ENCODE measurements around the gene ASTN1. TPM values are rescaled to one million over a fixed set of nuclear protein-coding genes. Genes with fewer than 3 reads are reported as not detected.

ASTN1 gene
- total and polyA plus RNA-seq, 2 of the 4 experiments (the other 2 are of a cell fraction), result under 0.01 to 0.07 TPM

- in situ Hi-C loops (cut with MboI; ENCODE audit: low sequenced_read_pairs) (no loop called here), intact Hi-C loops (cut with micrococcal nuclease) (loop anchor here (10.0 kb wide), 1 partner anchor 1381 kb away; no protein-coding TSS in a partner anchor), dilution Hi-C loops (cut with HindIII; ENCODE audit: low sequenced_read_pairs, unreplicated experiment) (no loop called here)
- no peak overlapping the region for H4K91ac ChIP-seq (ENCODE audit: insufficient read depth, low read depth, low read length)
- no peaks in the 10 kb centered on the region for H3K27me3 ChIP-seq (ENCODE audit: control insufficient read depth, insufficient read depth, low read length)
- no peak overlapping the region for H4K5ac ChIP-seq (ENCODE audit: low read depth, low read length)
- H2BK5ac ChIP-seq (ENCODE audit: low read depth, low read length, poor library complexity, severe bottlenecking), result no peak overlapping the region
- WGBS, 2 experiments (ENCODE audit: extremely low coverage in 2 of 2, insufficient read length in 1 of 2), result 20% methylated on average over 1 of the region's 7 CpGs; no CpG with 5 or more reads in 1 of the 2 experiments
- no peaks in the 10 kb centered on the region for H3K36me3 ChIP-seq (ENCODE audit: control insufficient read depth, insufficient read depth, low read length)
- CTCF ChIA-PET, result no interaction called here
- H3K79me1 ChIP-seq (ENCODE audit: low read depth in 1 of 2, low read length in 2 of 2), result no peaks in the 10 kb centered on the region
- no peak overlapping the region for H3K56ac ChIP-seq (ENCODE audit: extremely low read depth, insufficient read depth, low read length)
- H3K4ac ChIP-seq (ENCODE audit: low read depth, low read length), result no peak overlapping the region
- no peak overlapping the region for H2BK120ac ChIP-seq (ENCODE audit: low read depth, low read length)
- H3K4me3 ChIP-seq (ENCODE audit: insufficient read depth, low read depth, low read length), result no peak overlapping the region
- no peak overlapping the region for H2AK9ac ChIP-seq (replicated peaks; ENCODE audit: low read depth, low read length, poor library complexity)
- no peak for ATAC-seq (ENCODE audit: low read depth)
- no peak overlapping the region for H3K4me2 ChIP-seq (ENCODE audit: low read depth, low read length)
- no peak for DNase-seq
- no peak overlapping the region for H3K23ac ChIP-seq (ENCODE audit: low read depth, low read length)
- no peak overlapping the region for H2BK20ac ChIP-seq (ENCODE audit: low read depth, low read length)
- H2BK15ac ChIP-seq (ENCODE audit: low read depth, low read length), result no peak overlapping the region
- no peak overlapping the region for H2AFZ ChIP-seq (replicated peaks; ENCODE audit: low read length, poor library complexity)
- H3K9ac ChIP-seq (ENCODE audit: low read depth, low read length), result no peak overlapping the region
- POLR2A ChIA-PET (ENCODE audit: unreplicated experiment), result no interaction called here
- H3K27ac ChIP-seq (ENCODE audit: insufficient read depth, low read length), result no peak overlapping the region
- H3K9me1 ChIP-seq (ENCODE audit: insufficient read depth, low read length), result no peaks in the 10 kb centered on the region
- no peaks in the 10 kb centered on the region for H4K20me1 ChIP-seq (ENCODE audit: insufficient read depth, low read length)
- no peak overlapping the region for H4K8ac ChIP-seq (ENCODE audit: low read depth in 2 of 2, low read length in 2 of 2)
- no peak overlapping the region for H2AK5ac ChIP-seq (ENCODE audit: low read depth, low read length)
- H3K9me3 ChIP-seq (ENCODE audit: control insufficient read depth, insufficient read depth, low read length), result no peaks in the 10 kb centered on the region
- TF ChIP-seq USF2 (IDR thresholded peaks at IDR 0.05; ENCODE audit: low read depth, low read length) (no peak), POLR2A (IDR thresholded peaks at IDR 0.05; ENCODE audit: low read depth, low read length) (no peak), NFE2L2 (IDR thresholded peaks at IDR 0.05; ENCODE audit: low read depth, low read length) (no peak), MAZ (IDR thresholded peaks at IDR 0.05; ENCODE audit: borderline replicate concordance, low read depth, low read length) (no peak), RAD21 (IDR thresholded peaks at IDR 0.05; ENCODE audit: low read length) (no peak), SMC3 (IDR thresholded peaks at IDR 0.05; ENCODE audit: low read depth, low read length) (no peak), ELK1 (IDR thresholded peaks at IDR 0.05; ENCODE audit: borderline replicate concordance, low read depth, low read length) (no peak), CEBPB (IDR thresholded peaks at IDR 0.05; ENCODE audit: low read depth, low read length) (no peak)
- no peak overlapping the region for H3K18ac ChIP-seq (ENCODE audit: low read depth, low read length)
- no TSS peak for BruUV-seq (replicated peaks)
- no peak overlapping the region for H3K14ac ChIP-seq (replicated peaks; ENCODE audit: low read depth, low read length)
- no peaks in the 10 kb centered on the region for H3K4me1 ChIP-seq (ENCODE audit: control insufficient read depth, insufficient read depth, low read length)
Observed at GRCh38 chr1:176893625-176894352, 270.7 kb downstream of the ASTN1 start.

All from IMR-90 (cell line).